ENCODE results near the gene PCDHGA10. TPM values are rescaled to one million over a fixed set of nuclear protein-coding genes. Genes with fewer than 3 reads are reported as not detected.
"Not testable (repeated sequence)": the region's sequence is repeated elsewhere in the genome, so short reads cannot be mapped to it uniquely, and the experiment has no call there.

Gene PCDHGA10
- total and polyA plus RNA-seq, 7 donors = 0.27 to 3.9 (median 0.86) TPM

GRCh38 chr5:141388661-141389060, 24.1 kb upstream of the PCDHGA10 start:
- ATAC-seq (no peak), DNase-seq (no peak)
- WGBS, 3 donors = 46 to 57% (median 52%) methylated on average over 10 of the region's 10 CpGs
- no peaks in the 10 kb centered on the region for H3K4me1 ChIP-seq
- H3K9me3 ChIP-seq = no peaks in the 10 kb centered on the region
- intact Hi-C loops (cut with DNase I) = no loop called here
- H3K27ac ChIP-seq = no peak overlapping the region
- H3K4me3 ChIP-seq = peak overlapping the region; percentile 31
- peaks cover 0 to 38% (median 13%) of the 10 kb centered on the region in 3 donors for H3K27me3 ChIP-seq (ENCODE audit: insufficient read depth in 3 of 3, low read length in 2 of 3)
- TF ChIP-seq CTCF (IDR thresholded peaks at IDR 0.05) = no peak
- H3K36me3 ChIP-seq (ENCODE audit: insufficient read depth in 1 of 2, low read depth in 1 of 2) = no peaks in the 10 kb centered on the region

- H3K27ac ChIP-seq = no peak overlapping the region
- H3K4me1 ChIP-seq = no peaks in the 10 kb centered on the region
- ATAC-seq = no peak
- H3K9me3 ChIP-seq = no peaks in the 10 kb centered on the region
- intact Hi-C loops (cut with DNase I) = loop anchor here in 1 of 2 donors (2.0 kb wide), 1 partner anchor 21 kb away; no protein-coding TSS in a partner anchor
- H3K36me3 ChIP-seq (ENCODE audit: insufficient read depth in 1 of 2, low read depth in 1 of 2) = no peaks in the 10 kb centered on the region
- H3K27me3 ChIP-seq (ENCODE audit: insufficient read depth in 3 of 3, low read length in 2 of 3) = peaks cover 0 to 37% (median 13%) of the 10 kb centered on the region in 3 donors
- 43 to 44% (median 43%) methylated on average over 77 of the region's 77 CpGs for WGBS, 3 donors
- H3K4me3 ChIP-seq = no peak overlapping the region
- no peak for DNase-seq
- TF ChIP-seq CTCF (IDR thresholded peaks at IDR 0.05) = no peak
Measured at GRCh38 chr5:141389153-141390042, 23.4 kb upstream of the PCDHGA10 start.

- peak in 3 of 4 donors; percentile 28 to 48 (median 30) for ATAC-seq
- Histone ChIP-seq H3K4me3 (no peak within 1 kb of the TSS), H3K27me3 (ENCODE audit: insufficient read depth in 3 of 3, low read length in 2 of 3) (peaks cover 0 to 37% (median 15%) of the 10 kb centered on the region in 3 donors), H3K27ac (no peak within 1 kb of the TSS), H3K36me3 (ENCODE audit: insufficient read depth in 1 of 2, low read depth in 1 of 2) (no peaks in the 10 kb centered on the region), H3K9me3 (no peaks in the 10 kb centered on the region), H3K4me1 (no peaks in the 10 kb centered on the region)
- DNase-seq = no peak
- WGBS, 3 donors = 33 to 37% (median 33%) methylated on average over 38 of the region's 38 CpGs
- intact Hi-C loops (cut with DNase I) = no loop called here
- TF ChIP-seq CTCF (IDR thresholded peaks at IDR 0.05) = peak; percentile 35
Measured at GRCh38 chr5:141392429-141393198, 20.2 kb upstream of the PCDHGA10 start, which contains the start of gene PCDHGA8. PCDHGA8 (plus strand) TSS chr5:141392633; CDS start chr5:141392814, 181 bp downstream.

DNA sequence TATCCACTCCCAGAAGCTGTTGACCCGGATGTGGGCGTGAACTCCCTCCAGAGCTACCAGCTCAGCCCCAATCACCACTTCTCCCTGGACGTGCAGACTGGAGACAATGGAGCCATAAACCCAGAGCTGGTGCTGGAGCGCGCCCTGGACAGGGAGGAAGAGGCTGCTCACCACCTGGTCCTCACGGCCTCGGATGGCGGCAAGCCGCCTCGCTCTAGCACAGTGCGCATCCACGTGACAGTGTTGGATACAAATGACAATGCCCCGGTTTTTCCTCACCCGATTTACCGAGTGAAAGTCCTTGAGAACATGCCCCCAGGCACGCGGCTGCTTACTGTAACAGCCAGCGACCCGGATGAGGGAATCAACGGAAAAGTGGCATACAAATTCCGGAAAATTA, 19.5 kb upstream of the PCDHGA10 start:
- DNase-seq (no peak), ATAC-seq (no peak)
- Histone ChIP-seq H3K4me1 (no peaks in the 10 kb centered on the region), H3K36me3 (ENCODE audit: insufficient read depth in 1 of 2, low read depth in 1 of 2) (no peaks in the 10 kb centered on the region), H3K4me3 (no peak overlapping the region), H3K27me3 (ENCODE audit: insufficient read depth in 3 of 3, low read length in 2 of 3) (peaks cover 0 to 36% (median 15%) of the 10 kb centered on the region in 3 donors), H3K9me3 (no peaks in the 10 kb centered on the region), H3K27ac (no peak overlapping the region)
- 40 to 51% (median 41%) methylated on average over 21 of the region's 21 CpGs for WGBS, 3 donors
- no peak for TF ChIP-seq CTCF (IDR thresholded peaks at IDR 0.05)
- intact Hi-C loops (cut with DNase I) = no loop called here

- H3K36me3 ChIP-seq (ENCODE audit: insufficient read depth in 1 of 2, low read depth in 1 of 2); H3K4me1 ChIP-seq; intact Hi-C loops (cut with DNase I); DNase-seq; H3K27ac ChIP-seq; ATAC-seq; H3K9me3 ChIP-seq; H3K4me3 ChIP-seq: not testable (repeated sequence)
- H3K27me3 ChIP-seq (ENCODE audit: insufficient read depth in 3 of 3, low read length in 2 of 3) = peaks cover 0 to 35% (median 14%) of the 10 kb centered on the region in 3 donors
- WGBS, 3 donors = 40 to 55% (median 41%) methylated on average over 33 to 42 of the region's 53 CpGs
Measured at GRCh38 chr5:141394401-141395187, 18.2 kb upstream of the PCDHGA10 start.
